Breast epithelium (tissue), 4 donors: ENCODE data around the gene APELA. TPM values are rescaled to one million over a fixed set of nuclear protein-coding genes. Genes with fewer than 3 reads are reported as not detected.
"Not testable (repeated sequence)": the region's sequence is repeated elsewhere in the genome, so short reads cannot be mapped to it uniquely, and the experiment has no call there.

ENCODE experiments used
- DNase-seq, 2 donors: peaks; one replicate each; pipeline ENCODE4 v3.0.0-alpha.2; 2019; ENCODE audit warnings: low spot score in 2 of 2
- H3K27ac ChIP-seq, 2 donors: fragments of 200-600 bp; sonication (generic) in 1 of 2; one replicate each; pipeline ENCODE4 v1.5.1; 2016 to 2019; ENCODE audit warnings: mild to moderate bottlenecking in 1 of 2
- H3K27me3 ChIP-seq, 2 donors: fragments of 200-600 bp; sonication (generic) in 1 of 2; one replicate each; pipeline versions ENCODE4 v1.5.1 to v1.6.0; 2017 to 2019; ENCODE audit warnings: control low read depth in 1 of 2, mild to moderate bottlenecking in 1 of 2
- H3K36me3 ChIP-seq: fragments of 200-600 bp; one replicate; pipeline ENCODE4 v1.5.1; 2019
- H3K4me1 ChIP-seq, 2 donors: fragments of 200-600 bp; sonication (generic); one replicate each; pipeline ENCODE4 v1.5.1; 2016 to 2019; ENCODE audit warnings: control low read depth in 1 of 2
- H3K4me3 ChIP-seq, 3 donors: fragments of 200-600 bp; sonication (generic); 1 replicate in 2 of 3; 2 replicates in 1 of 3; pipeline ENCODE4 v1.5.1; 2016 to 2019; ENCODE audit warnings: mild to moderate bottlenecking in 3 of 3, moderate library complexity in 2 of 3
- H3K9me3 ChIP-seq, 2 donors: fragments of 200-600 bp; sonication (generic) in 1 of 2; one replicate each; pipeline ENCODE4 v1.5.1; 2016 to 2019; ENCODE audit warnings: control low read depth in 1 of 2
- CTCF ChIP-seq, 3 donors: fragments of 450-650 bp; IDR thresholded peaks; one replicate each; pipeline ENCODE4 v1.5.1; 2016 to 2017; ENCODE audit warnings: antibody characterized with exemption in 3 of 3, mild to moderate bottlenecking in 3 of 3, moderate library complexity in 3 of 3
- POLR2A ChIP-seq: fragments of 450-650 bp; IDR thresholded peaks from one replicate; pipeline ENCODE4 v1.6.1; 2016; ENCODE audit warnings: antibody characterized with exemption, mild to moderate bottlenecking, moderate library complexity
- POLR2AphosphoS5 ChIP-seq, 3 donors: sonication (generic); formaldehyde crosslinking; IDR thresholded peaks; one replicate each; pipeline ENCODE4 v1.6.1; 2017; ENCODE audit warnings: antibody characterized with exemption in 3 of 3
- intact Hi-C: fragments of 100-400 bp; cut with DNase I; formaldehyde crosslinking; loops from one replicate; pipeline ENCODE4 v1.15.1; 2023; ENCODE audit warnings: low total_unique reads
- total RNA-seq, 3 donors: library from RNA; depleted of rRNA; stranded (reverse); fragments of >200 nt; gene quantifications; one replicate each; pipeline ENCODE4 v1.1.0, GENCODE V29; 2016

The APELA gene
- total RNA-seq, 3 donors from 2014 or later: 0.73 to 2.0 TPM; not detected in 1

DNA sequence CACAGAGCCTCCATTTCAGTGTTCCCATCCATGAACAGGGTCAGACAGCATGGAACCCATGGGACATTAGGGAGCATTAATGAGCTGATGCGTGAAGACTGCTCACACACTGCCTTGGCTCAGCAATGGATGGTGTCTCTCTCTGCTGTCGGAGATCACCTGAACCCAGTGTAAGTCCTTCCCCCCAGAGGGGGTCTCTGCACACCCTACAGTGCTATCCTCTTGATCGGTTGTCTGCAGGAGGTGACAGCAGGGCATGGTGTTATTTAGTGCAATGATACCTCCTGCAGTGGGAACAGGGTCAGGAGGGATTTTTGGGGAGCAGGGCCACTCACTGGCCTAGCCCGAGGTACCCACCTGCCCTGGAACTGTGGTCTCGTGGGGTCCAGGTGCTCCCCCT lies 25.6 kb downstream of the APELA start:
- H3K36me3 ChIP-seq: no peaks in the 10 kb centered on the region
- TF ChIP-seq CTCF (IDR thresholded peaks at IDR 0.05): no peak
- TF ChIP-seq POLR2AphosphoS5 (IDR thresholded peaks at IDR 0.05): no peak
- no peak for TF ChIP-seq POLR2A
- H3K27me3 ChIP-seq: no peaks in the 10 kb centered on the region
- H3K4me1 ChIP-seq: no peaks in the 10 kb centered on the region
- no peak for DNase-seq
- intact Hi-C loops: no loop called here
- no peak overlapping the region for H3K4me3 ChIP-seq
- H3K9me3 ChIP-seq: no peaks in the 10 kb centered on the region
- H3K27ac ChIP-seq: no peak overlapping the region

DNA sequence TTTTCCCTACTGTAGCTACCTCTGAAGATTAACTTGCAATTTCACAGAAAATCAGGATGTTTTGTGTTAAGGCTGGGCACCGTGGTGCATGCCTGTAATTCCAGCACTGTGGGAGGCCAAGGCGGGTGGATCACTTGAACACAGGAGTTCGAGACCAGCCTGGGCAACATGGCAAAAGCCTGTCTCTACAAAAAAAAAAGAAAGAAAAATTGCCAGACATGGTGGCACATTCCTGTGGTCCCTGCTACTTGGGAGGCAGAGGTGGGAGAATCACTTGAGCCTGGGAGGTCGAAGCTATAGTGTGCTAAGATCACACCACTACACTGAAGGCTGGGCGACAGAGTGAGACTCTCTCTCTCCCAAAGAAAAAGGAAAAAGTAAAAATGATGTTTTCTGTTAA lies 27.4 kb downstream of the APELA start:
- DNase-seq: no peak
- H3K9me3 ChIP-seq: no peaks in the 10 kb centered on the region
- no peaks in the 10 kb centered on the region for H3K36me3 ChIP-seq
- no peaks in the 10 kb centered on the region for H3K27me3 ChIP-seq
- intact Hi-C loops: no loop called here
- H3K4me3 ChIP-seq: no peak overlapping the region
- TF ChIP-seq CTCF (IDR thresholded peaks at IDR 0.05) (no peak), POLR2AphosphoS5 (IDR thresholded peaks at IDR 0.05) (no peak), POLR2A (no peak)
- no peak overlapping the region for H3K27ac ChIP-seq
- H3K4me1 ChIP-seq: no peaks in the 10 kb centered on the region

DNA sequence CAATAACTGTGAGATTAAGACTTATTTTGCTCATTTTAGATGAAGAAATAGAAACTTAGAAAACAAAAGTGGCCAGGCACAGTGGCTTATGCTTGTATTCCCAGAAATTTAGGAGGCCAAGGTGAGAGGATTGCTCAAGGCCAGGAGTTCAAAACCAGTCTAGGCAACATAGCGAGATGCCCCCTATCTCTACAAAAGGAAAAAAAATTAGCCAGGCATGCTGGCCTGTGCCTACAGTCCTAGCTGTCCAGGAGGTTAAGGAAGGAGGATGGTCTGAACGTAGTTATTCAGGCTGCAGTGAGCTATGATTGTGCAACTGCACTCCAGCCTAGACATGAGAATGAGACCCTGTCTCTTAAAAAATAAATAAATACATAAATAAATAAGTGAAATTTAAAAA lies 28.0 kb downstream of the APELA start:
- no peak for DNase-seq
- Histone ChIP-seq H3K27ac (no peak overlapping the region), H3K4me3 (no peak overlapping the region), H3K27me3 (no peaks in the 10 kb centered on the region), H3K4me1 (no peaks in the 10 kb centered on the region), H3K36me3 (no peaks in the 10 kb centered on the region), H3K9me3 (no peaks in the 10 kb centered on the region)
- intact Hi-C loops: no loop called here
- no peak for TF ChIP-seq POLR2A
- TF ChIP-seq CTCF (IDR thresholded peaks at IDR 0.05): no peak
- TF ChIP-seq POLR2AphosphoS5 (IDR thresholded peaks at IDR 0.05): no peak

- Histone ChIP-seq H3K4me3 (no peak overlapping the region), H3K27ac (no peak overlapping the region), H3K4me1 (no peaks in the 10 kb centered on the region), H3K36me3 (no peaks in the 10 kb centered on the region), H3K27me3 (no peaks in the 10 kb centered on the region), H3K9me3 (no peaks in the 10 kb centered on the region)
- intact Hi-C loops: no loop called here
- DNase-seq: no peak
- no peak for TF ChIP-seq POLR2A
- no peak for TF ChIP-seq CTCF (IDR thresholded peaks at IDR 0.05)
- TF ChIP-seq POLR2AphosphoS5 (IDR thresholded peaks at IDR 0.05): no peak
Observed at GRCh38 chr4:164906368-164906767, 29.4 kb downstream of the APELA start.

DNA sequence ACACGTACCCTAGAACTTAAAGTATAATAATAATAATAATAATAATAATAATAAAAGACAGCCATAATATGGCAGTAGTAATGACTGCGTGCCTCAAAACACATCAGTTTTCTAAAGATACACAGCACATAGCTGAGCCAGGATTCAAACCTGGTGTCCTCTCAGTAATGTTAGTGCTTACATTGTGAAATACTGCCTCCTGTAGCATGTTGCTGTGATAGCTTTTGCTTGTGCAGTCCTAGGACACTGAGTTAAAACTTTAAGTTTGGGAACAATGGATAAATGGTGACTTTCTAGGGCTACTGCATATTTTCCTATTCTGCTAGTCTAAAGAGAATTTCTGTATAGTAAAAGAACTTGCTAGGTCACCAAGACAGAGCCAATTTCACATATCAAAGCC lies 36.5 kb downstream of the APELA start:
- H3K36me3 ChIP-seq, H3K4me3 ChIP-seq, intact Hi-C loops: not testable (repeated sequence)

DNA sequence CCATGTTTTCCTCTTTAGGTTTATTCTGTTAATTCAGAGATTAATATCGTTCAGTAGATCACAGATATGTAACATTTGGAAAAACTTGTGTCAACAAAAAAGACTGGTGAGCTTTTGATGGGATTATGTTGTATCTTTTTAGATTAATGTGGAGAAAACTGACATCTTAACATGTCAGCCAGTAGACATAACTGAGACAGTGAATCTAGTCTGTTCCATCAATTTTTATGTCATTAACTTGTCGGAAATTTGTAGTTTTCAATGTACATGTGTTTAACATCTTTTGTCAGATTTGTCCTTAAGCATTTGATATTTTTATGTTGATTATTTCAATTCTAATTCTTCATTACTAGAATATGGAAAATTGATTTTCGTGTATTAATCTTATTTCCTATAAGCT lies 42.0 kb downstream of the APELA start:
- Histone ChIP-seq H3K27ac (no peak overlapping the region), H3K9me3 (no peaks in the 10 kb centered on the region), H3K36me3 (no peaks in the 10 kb centered on the region), H3K4me1 (no peaks in the 10 kb centered on the region), H3K27me3 (no peaks in the 10 kb centered on the region), H3K4me3 (no peak overlapping the region)
- intact Hi-C loops: no loop called here
- no peak for DNase-seq
- TF ChIP-seq CTCF (IDR thresholded peaks at IDR 0.05): no peak
- TF ChIP-seq POLR2AphosphoS5 (IDR thresholded peaks at IDR 0.05): no peak
- TF ChIP-seq POLR2A: no peak

More for the DNA sequence above, 36.5 kb downstream of the APELA start:
- not testable (repeated sequence) for H3K27ac ChIP-seq, DNase-seq, H3K27me3 ChIP-seq, H3K9me3 ChIP-seq, H3K4me1 ChIP-seq
